ENCODE measurements around the gene SIX3. TPM values are rescaled to one million over a fixed set of nuclear protein-coding genes. Genes with fewer than 3 reads are reported as not detected.

SIX3 gene
- total and polyA plus RNA-seq, 2 of the 4 experiments (the other 2 are of a cell fraction): not detected

DNA sequence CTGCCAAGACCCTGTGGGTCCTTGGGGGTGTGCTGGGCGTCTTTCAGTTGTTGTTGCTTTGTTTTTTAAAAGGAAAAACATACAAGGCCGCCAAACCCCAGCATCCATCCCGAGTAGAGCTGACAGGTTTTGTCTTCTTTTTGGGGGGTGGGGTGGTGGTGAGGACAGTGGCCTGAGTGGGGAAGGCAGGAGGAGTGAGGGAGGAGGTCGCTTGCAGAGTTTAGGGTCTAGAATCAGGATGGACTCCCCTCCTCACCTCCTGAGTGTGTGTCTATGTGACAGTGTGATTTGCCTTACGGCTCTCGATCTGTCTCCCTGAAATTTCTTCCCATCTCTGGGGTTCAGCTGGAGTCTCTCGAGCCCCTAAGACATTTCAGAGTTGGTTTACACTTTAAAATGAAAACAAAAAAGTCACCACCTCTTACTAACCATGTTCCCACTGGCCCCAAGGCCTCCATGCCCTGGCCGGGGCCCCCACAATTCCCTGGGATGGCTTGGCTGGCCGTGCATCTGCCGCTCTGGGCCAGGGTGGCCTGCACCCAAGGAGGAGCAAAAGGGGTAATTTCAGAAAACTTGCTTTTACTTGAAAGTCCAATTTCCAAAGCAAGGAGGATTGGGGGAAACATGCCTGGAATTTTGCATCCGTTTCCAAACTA, 5.0 kb downstream of the SIX3 start:
- ChIA-PET POLR2A (ENCODE audit: unreplicated experiment) (no interaction called here), CTCF (no interaction called here)
- Histone ChIP-seq H4K8ac (ENCODE audit: low read depth in 2 of 2, low read length in 2 of 2) (no peak overlapping the region), H2BK120ac (ENCODE audit: low read depth, low read length) (no peak overlapping the region), H3K9me1 (ENCODE audit: insufficient read depth, low read length) (no peaks in the 10 kb centered on the region), H2BK5ac (ENCODE audit: low read depth, low read length, poor library complexity, severe bottlenecking) (no peak overlapping the region), H2AFZ (replicated peaks; ENCODE audit: low read length, poor library complexity) (no peak overlapping the region), H3K18ac (ENCODE audit: low read depth, low read length) (no peak overlapping the region), H3K4ac (ENCODE audit: low read depth, low read length) (no peak overlapping the region), H3K27me3 (ENCODE audit: control insufficient read depth, insufficient read depth, low read length) (peaks cover 97% of the 10 kb centered on the region), H3K4me3 (ENCODE audit: insufficient read depth, low read depth, low read length) (no peak overlapping the region), H3K79me1 (ENCODE audit: low read depth in 1 of 2, low read length in 2 of 2) (no peaks in the 10 kb centered on the region), H3K27ac (ENCODE audit: insufficient read depth, low read length) (no peak overlapping the region), H2BK20ac (ENCODE audit: low read depth, low read length) (no peak overlapping the region), H3K14ac (replicated peaks; ENCODE audit: low read depth, low read length) (no peak overlapping the region), H4K91ac (ENCODE audit: insufficient read depth, low read depth, low read length) (no peak overlapping the region), H3K56ac (ENCODE audit: extremely low read depth, insufficient read depth, low read length) (no peak overlapping the region), H3K4me1 (ENCODE audit: control insufficient read depth, insufficient read depth, low read length) (no peaks in the 10 kb centered on the region), H2AK5ac (ENCODE audit: low read depth, low read length) (no peak overlapping the region), H2AK9ac (replicated peaks; ENCODE audit: low read depth, low read length, poor library complexity) (no peak overlapping the region), H2BK15ac (ENCODE audit: low read depth, low read length) (no peak overlapping the region), H3K36me3 (ENCODE audit: control insufficient read depth, insufficient read depth, low read length) (no peaks in the 10 kb centered on the region), H3K4me2 (ENCODE audit: low read depth, low read length) (no peak overlapping the region), H3K23ac (ENCODE audit: low read depth, low read length) (no peak overlapping the region), H4K5ac (ENCODE audit: low read depth, low read length) (no peak overlapping the region), H3K9ac (ENCODE audit: low read depth, low read length) (no peak overlapping the region), H3K9me3 (ENCODE audit: control insufficient read depth, insufficient read depth, low read length) (no peaks in the 10 kb centered on the region), H4K20me1 (ENCODE audit: insufficient read depth, low read length) (no peaks in the 10 kb centered on the region)
- intact Hi-C loops (cut with micrococcal nuclease): no loop called here
- WGBS, 2 experiments (ENCODE audit: extremely low coverage in 2 of 2, insufficient read length in 1 of 2): no CpG with 5 or more reads among the region's 11 CpGs
- dilution Hi-C loops (cut with HindIII; ENCODE audit: low sequenced_read_pairs, unreplicated experiment): no loop called here
- ATAC-seq (ENCODE audit: low read depth): no peak
- BruUV-seq (replicated peaks): no TSS peak
- TF ChIP-seq CEBPB (IDR thresholded peaks at IDR 0.05; ENCODE audit: low read depth, low read length): no peak
- TF ChIP-seq RCOR1 (IDR thresholded peaks at IDR 0.05; ENCODE audit: insufficient replicate concordance, low read length): no peak
- no peak for TF ChIP-seq RAD21 (IDR thresholded peaks at IDR 0.05; ENCODE audit: low read length)
- no peak for DNase-seq
- in situ Hi-C loops (cut with MboI; ENCODE audit: low sequenced_read_pairs): no loop called here
